Measurements from ENCODE around the gene LAMP5.

DNA sequence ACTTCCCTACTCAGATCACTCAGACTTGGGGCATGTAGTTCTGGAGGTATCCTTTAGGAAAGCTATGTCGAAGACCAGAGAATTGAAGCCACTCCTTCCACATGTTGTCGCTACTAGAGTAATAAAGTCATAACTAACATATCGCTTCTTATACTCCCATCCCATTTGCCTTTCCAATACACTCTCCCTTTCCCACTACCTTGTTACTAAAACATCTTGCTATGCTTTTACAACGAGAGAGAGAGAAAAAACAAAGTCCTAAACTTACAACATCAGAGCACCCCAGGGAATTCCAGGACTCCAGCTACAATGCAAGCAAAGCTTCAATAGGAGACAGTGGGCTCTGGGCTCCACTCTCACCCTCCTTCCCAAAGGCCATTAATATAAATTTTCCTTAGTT lies 5.1 kb upstream of the LAMP5 start:
- no peak for TF ChIP-seq CTCF (IDR thresholded peaks at IDR 0.05; ENCODE audit: insufficient read depth, low read length, poor library complexity, severe bottlenecking)
- TF ChIP-seq EZH2phosphoT487 (conservative IDR thresholded peaks at IDR 0.05; ENCODE audit: low read length): no peak

All from SU-DHL-6 (cell line).